GM18867 (cell line): Measurements from ENCODE around the gene PHACTR1.
"Not testable (repeated sequence)": the region's sequence is repeated elsewhere in the genome, so short reads cannot be mapped to it uniquely, and the experiment has no call there.

ENCODE experiments used
- ATAC-seq: cut with Tn5 transposase; IDR thresholded peaks from one replicate; pipeline ENCODE4 v1.9.1; 2021; ENCODE audit warnings: mild to moderate bottlenecking, moderate library complexity; ENCODE audit not compliant: unreplicated experiment

Gene PHACTR1

DNA sequence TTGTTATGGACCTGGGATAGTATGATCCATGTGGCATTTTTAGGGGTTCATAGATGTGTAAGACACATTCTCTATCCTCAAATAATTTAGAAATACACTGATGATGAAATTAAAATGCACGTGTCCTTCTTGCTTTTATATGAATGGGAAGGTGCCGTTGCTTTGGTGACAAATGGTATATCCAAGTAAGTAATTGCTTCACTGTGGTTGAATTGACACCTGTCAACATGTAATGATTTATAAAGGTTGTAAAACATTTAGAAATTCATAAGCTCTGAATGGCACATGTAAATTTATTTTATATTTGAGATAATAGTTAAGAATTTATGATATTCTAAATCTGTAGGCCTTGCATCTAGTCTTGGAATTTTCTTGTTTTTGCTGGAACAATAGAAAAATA is 227.0 kb downstream of the PHACTR1 start:
- no peak for ATAC-seq

DNA sequence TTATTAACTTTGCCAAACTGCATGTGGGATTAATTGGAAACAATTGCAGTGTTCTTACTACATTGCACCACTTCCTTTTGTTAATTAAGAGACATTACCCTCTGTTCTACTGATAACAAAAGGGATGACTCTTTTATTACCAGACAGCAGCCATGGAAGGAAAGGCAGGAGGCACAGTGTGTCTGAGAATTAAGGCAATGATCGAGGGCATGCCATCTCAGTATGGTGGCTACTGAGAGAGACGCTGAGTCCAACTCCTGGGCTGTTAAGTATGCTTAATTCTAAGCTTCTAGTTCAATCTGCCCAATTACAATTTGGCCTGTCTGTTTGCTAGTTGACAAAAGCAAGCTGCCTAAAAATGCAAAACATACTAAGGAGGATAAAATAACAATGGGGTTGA is 227.4 kb downstream of the PHACTR1 start:
- no peak for ATAC-seq

DNA sequence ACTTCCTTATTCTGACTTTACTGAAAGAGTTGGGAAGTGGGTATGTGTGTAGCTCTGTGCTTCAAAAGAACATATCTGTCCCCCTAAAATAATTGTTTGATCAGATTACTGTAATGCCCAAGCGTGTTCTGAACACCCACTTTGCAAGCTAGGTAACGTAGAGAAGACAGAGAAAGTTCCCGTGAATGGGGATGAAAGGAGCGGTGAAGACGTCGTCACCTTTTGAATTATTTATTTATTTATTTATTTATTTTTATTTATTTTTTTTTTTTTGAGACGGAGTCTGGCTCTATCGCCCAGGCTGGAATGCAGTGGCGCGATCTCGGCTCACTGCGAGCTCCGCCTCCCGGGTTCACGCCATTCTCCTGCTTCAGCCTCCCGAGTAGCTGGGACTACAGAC is 228.0 kb downstream of the PHACTR1 start:
- ATAC-seq: not testable (repeated sequence)

DNA sequence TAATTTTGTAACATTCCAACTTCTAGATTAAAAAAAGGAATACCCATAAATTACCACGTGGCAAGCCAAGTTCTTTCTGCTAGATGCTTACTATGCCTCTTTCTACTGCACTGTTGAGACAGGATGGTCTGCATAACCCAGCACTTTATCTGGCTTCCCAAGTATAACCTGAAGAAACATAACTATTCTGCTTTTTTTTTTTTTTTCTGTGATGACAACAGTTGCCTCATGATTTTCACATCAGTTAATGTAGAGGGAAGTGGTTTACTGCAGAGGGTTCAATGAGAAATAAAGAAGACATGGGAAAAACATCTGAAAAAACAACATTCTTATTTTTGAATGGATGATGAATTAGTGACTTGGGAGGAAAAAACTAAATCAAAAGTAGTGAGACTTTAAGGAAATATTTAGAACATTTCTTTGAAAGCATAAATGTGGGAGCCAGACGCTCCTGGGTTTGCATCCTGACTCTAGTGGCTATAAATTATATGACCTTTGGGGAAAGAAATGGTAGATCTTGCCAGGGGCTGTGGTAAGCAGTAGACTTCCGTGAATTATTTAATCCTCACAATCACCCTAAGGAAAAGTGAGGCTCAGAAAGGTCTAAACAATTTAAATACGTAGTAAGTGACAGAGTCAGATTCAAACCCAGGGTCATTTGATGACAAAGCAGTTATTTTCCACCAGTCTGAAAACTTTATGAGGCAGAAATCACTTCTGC is 230.7 kb downstream of the PHACTR1 start:
- no peak for ATAC-seq

DNA sequence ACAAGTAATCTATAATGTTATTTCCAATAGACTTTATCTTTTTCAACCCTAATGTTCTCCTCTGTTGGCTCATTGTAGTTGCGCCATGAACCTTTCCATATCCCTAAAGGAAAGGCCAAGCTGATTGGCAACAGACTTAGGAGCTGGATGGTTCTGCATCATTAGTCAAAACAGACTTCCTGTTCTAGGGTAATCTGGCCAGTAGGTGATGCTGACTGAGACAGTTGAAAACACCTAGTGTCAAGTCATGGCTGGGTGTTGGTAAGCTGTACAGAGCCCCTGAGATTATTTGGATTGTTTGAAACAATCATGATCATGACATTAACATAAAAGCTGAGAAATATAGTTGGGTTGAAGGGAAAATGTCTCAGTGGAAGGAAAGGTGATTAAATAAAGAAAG is 231.4 kb downstream of the PHACTR1 start:
- ATAC-seq: no peak

DNA sequence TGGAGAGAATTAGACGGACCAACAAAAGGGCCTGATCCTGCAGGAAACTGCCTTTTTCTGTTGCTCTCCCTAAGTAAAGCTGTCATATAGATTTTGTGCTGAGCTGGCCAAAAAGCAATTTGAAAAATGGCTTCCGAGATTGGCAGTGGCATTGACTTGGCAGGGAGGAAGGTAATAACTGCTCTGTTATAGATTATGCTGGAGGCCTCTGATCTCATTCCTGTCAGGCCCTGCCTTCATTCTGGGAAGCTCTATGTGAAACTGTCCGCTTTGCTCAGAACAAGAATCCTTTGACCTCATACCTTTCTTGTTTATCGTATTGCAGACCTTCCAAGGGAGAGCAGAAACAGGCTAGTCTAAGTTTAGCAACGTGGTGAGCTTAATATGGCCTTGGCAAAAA is 234.4 kb downstream of the PHACTR1 start:
- no peak for ATAC-seq

DNA sequence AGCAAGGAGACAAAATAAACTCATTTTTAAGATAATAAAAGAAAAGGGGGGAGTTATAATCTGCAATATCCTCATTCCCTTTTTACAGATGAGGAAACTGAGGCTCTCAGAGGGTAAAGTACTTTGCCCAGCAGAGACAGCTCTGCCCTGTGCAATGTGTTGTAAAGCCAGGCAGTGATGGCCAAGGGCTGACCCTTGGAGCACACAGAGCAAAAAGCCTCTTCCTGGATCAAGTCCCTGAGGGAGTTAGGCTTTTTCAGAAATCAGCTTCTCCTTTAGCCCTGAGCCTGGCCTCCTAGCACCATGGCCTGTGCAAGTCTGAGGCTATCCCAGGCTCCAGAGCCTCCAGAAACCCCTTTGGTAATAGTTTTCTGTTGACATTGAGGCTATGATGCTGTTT is 234.8 kb downstream of the PHACTR1 start:
- no peak for ATAC-seq

DNA sequence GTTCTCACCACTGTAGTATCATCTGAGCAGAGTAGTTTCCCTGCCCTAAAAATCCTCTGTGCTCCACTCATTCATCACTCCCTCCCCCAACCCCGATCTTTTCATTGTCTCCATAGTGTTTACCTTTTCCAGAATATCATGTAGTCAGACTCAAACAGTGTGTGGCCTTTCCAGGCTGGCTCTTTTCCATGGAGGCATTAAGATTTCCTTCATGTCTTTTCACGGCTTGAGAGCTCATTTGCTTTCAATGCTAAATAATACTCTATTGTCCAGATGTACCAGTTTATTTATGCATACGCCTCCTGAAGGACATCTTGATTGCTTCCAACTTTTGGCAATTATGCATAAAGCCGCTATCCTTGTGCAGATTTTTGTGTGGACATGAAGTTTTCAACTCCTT is 235.8 kb downstream of the PHACTR1 start:
- no peak for ATAC-seq

DNA sequence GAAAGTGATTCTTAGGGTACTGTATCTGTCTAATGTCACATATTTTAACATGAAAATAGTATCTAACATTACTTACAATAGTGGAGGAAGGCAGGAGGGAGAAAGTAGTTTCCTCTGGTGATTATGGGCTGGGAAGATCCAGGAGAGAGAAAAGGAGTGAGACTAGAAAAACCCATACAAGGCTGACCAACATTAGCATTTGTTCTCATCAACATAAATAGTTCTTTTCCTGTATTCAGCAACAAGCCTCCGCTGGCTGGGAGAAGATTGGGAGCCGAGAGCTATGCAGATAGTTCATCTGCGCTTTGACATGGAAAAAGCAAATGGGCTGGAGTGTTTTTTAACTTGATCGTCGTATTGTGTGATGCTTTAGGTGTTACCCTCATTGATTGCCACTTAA is 239.4 kb downstream of the PHACTR1 start:
- no peak for ATAC-seq

DNA sequence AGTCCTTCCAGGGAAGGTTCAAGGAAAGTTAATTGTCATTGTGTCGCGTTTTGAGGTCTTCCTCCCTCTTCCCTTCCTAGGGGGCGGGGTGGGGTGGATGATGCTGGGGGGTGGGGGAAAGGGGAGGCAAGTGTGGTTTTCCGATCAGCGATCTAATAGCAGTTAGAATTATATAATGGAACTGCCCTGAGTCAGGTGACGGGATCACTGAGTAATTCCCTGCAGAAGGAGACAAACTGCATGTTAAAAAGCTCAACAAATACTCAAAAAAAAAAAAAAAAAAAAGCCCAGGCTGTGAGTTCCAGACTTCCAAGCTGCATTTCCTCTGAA is 240.4 kb downstream of the PHACTR1 start:
- ATAC-seq: no peak

DNA sequence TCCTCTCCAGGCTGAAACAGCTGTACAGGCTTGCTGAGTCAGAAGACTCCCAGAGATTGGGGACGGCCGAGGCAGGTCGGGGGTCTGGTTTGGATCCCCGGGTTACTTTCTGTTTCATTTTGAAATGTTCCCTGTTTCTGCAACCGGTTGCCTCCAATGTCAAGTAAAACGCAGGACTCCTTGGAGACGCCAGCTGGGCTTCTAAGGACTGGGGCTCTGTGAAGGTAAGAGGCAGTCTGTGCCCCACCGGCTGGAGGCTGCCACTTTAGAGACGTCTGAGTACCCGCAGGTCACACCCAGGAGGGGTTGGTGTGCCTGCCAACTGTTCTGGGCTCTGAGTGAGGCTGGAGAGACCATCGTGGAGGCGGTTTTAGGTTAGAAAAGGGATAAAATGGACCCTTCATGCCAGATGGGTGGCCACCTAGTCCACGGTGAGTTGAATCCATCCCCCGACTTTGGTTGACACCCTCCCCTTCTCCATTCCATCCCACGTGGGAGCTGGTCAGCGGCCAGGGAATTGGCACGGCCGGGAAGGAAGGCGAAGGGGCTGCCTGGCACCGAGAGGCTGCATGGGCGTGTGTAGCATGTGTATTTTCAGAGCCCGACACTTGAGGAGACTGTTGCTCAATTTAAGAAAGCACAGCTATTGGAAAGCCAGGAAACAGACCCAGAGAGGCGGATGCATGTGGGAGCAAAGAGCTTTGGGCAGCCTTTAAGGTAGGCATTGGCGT is 240.9 kb downstream of the PHACTR1 start:
- no peak for ATAC-seq

DNA sequence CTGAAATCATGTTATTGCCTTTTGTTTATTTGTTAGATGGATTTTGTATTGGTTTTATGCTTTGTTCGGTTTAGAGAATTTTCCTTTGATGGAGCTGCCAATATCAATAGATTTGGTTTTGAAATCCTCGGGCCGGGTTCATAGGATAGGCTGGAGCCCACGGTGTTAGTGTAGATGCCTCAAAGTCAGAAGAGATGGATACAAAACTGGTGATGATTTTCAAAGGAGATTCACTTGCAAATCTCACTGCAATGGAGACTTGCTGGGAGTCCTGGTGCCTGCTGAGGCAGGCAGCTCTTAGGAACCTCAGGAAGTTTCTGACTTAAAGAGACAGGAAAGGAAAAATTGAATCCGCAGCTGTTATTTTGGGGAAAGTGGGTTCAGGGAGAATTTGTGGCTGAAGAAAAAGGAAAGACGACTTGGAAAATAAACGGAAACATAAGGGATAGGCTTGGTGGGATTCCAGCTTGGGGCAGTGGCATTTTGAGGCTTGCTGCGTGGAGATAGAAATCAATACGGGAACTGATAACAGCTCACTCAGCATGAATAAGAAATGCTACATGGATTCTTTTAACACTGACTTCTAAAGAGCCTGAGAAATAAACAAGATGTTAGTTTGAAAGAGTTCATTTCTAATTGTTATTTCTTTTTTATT is 241.6 kb downstream of the PHACTR1 start:
- ATAC-seq: no peak

DNA sequence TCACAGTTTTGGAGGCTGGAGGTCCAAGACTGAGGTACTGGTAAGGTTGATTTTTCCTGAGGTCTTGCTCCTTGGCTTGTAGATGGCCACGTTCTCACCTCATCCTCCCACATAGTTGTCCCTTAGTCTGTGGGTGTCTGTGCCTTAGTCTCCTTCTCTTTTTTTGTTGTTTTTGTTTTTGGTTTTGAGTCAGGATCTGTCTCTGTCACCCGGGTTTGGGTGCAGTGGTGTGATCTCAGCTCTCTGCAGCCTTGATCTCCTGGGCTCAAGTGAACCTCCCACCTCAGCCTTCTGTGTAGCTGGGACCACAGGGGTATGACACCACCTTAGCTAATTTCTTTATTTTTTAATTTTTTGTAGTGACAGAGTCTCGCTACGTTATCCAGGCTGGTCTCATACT is 245.2 kb downstream of the PHACTR1 start:
- ATAC-seq: no peak

DNA sequence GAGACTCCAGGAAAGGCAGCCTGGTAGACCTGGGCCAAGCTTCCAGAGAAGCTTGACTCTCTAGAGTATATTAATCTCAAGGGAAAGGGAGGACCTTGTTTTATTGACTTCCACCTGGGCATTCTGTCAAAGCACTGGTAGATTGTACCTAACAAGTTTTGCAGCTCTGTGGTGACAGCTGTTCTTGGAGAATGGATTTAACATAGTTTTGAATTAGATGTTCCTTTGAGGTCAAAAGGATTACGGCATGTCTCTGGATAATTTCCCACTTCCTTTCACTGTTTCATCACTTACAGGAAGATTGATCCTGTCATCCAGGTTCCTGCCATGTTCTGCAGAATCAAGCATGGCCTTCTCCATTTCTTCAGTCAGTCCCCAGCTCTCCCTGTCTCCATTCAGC is 246.0 kb downstream of the PHACTR1 start:
- no peak for ATAC-seq

DNA sequence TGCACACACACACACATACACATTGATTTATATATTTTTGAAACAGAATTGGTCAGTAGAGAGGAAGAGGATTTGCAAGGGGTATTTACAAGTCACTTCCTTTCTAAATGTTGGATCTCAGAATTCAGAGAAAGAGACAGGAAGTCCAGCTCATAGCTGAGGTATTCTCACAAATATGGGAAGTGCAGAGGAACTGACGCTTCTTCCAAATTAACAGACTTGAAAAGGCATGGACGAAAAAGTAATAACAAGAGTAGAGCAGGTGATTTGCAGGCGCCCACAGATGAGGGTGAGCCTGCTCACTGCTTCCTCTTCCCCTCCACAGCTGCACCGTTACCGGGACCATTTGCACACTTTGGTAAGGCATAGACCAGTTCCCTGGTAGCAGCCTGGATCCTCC is 246.4 kb downstream of the PHACTR1 start:
- ATAC-seq: no peak

DNA sequence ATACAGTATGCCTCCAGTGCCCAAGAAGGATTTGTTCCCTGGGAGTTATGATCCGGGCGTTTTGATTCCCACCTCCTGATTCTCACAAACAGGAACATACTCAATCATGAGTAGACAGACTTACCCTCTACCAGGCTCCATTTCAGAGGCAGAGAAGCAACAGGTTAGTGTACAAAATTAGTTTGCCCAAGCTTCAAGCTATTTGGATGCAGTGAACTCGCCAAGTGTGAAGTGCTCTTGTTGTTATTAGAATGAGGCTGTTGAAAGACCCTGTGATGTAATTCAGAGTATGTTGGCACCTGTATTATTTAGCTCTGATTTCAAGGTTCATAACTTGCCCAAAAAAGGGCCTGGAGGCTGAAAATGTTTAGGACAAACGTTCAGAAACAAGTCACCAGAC is 247.0 kb downstream of the PHACTR1 start:
- no peak for ATAC-seq

DNA sequence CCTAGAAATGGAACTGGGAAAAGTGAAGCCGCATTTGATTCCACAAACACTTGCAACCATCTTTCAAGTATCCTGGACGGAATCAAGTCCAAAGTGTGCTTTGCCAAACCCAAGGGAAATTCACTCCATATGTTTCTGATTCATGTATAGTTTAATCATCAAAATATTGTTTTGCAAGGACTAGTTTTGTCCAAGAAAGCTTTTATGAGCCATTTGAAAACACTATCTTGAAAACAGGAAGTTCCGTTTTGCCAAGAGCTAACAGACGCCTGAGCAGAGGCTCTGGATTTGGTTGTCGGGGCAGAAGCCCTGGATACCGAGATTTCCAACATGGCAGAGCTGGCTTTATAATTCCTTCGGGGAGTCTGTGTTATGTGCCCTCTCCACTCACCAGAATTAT is 251.1 kb downstream of the PHACTR1 start:
- no peak for ATAC-seq

DNA sequence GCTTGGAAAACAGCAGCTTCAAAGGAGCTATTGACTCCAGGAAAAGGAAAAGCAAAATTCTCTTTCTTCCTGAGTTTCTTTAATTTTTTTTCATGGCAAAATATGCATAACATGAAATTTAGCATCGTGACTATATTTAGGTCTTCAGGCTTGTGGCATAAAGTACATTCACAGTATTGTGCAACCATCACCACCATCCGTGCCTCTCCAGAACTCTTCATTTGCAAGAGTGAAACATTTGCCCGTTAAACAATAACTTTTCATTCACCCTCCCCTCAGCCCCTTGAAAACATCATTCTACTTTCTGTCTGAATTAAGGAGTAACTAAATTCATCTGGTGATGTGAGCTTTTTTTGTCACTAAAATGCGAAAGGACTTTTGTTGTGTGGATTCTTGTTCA is 251.7 kb downstream of the PHACTR1 start:
- ATAC-seq: no peak

DNA sequence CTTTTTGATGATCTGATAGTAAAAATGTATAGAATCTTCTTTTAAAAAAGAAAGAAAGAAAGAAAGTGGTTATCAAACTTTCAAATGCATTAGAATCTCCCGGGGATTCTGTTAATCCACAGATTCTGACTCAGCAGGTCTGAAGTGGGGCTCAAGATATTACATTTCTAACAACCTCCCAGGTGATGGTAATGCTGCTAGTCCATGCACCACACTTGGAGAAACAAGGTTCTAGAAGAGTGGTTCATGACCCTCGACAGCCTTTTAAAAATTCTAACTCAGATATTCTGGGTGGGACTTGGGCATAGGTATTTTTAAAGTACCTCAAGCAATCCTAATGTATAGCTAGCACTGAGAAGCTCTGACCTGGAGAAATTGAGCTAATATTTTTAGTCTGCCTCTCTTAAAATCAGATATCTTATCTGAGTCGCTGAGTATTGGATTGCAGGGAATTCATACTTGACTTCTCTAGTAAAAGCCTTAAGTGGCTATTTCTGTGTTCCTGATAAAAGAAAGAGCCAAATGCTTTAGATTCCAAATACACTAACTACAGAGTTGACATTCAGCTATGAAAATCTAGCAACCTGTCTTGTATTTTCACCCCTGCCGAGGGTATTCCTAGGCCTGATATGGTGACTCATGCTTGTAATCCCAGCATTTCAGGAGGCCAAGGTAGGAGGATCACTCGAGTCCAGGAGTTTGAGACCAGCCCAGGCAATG is 252.4 kb downstream of the PHACTR1 start:
- no peak for ATAC-seq

DNA sequence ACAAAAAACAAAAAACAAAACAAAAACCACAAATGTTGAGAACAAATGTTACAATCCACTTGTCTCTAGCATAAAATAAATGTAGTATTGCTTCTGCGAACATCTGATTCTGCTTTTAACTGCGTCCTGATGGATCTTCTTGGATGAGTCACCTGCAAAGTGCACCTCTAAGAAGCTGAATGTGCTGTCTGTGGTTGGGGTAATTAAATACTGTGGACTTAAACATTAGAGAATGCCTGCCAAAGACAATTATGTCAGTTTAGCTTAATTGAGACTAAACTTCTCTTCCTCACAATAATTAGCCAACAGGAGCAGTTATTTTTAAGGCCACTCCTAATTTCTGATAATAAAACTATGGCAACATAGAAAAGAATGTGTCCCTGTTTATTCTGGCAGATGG is 253.4 kb downstream of the PHACTR1 start:
- no peak for ATAC-seq

DNA sequence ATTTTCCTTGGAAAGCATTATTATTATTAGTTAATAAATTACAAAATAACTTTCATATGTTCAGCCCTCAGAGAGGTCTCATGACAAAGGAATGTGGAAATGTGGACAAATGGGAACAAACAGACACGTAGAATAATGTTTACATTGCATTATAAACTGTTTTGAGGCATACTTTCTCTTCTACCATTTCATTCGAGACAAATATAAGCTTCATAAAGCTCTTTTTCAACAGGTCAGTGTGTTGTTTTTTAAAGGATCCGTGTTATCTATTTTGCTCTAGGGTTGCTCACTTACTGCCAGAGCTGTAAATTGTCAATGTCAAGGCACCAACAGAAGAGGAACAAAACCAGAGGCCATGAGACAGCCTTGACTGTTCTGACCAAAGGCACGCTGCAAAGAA is 256.8 kb downstream of the PHACTR1 start:
- no peak for ATAC-seq

DNA sequence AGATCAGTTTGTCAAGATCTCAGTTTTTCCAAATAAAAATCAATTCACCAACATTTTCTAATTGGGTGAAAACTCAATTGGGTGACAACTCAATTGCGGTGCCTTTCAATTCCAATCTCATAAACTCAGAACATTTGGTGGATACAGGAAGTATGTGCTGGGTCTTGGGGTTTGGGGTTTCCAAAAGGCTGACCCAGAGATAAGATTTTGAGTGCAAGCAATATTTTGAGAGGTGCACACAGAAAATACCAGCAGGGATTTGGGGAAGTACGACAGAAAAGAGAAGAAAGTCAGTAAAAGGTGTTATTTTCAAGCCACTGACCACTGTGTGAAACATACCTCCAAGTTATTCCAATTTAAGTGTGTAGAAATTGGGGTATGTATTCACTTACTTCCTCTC is 258.0 kb downstream of the PHACTR1 start:
- ATAC-seq: no peak
